GM23248 (cell line): ENCODE data around the gene LCN15. TPM values are rescaled to one million over a fixed set of nuclear protein-coding genes. Genes with fewer than 3 reads are reported as not detected.

Experiments used
- DNase-seq: peaks from one replicate; pipeline ENCODE4 v3.0.0-alpha.2; 2015
- H2AFZ ChIP-seq: fragments of 200-600 bp; sonication (generic); 2 replicates; pipeline ENCODE4 v1.6.1; 2016; ENCODE audit warnings: antibody characterized with exemption
- H3F3A ChIP-seq: fragments of 200-600 bp; sonication (generic); 2 replicates; pipeline ENCODE4 v1.6.1; 2016; ENCODE audit warnings: mild to moderate bottlenecking, antibody characterized with exemption, mixed run types; ENCODE audit not compliant: insufficient read depth
- H3K27ac ChIP-seq: fragments of 200-600 bp; sonication (generic); 2 replicates; pipeline ENCODE4 v1.5.1; 2016; ENCODE audit warnings: mild to moderate bottlenecking
- H3K27me3 ChIP-seq: fragments of 200-600 bp; sonication (generic); replicated peaks from 2 replicates; pipeline ENCODE4 v1.6.1; 2016; ENCODE audit warnings: mild to moderate bottlenecking; ENCODE audit not compliant: insufficient read depth
- H3K36me3 ChIP-seq: fragments of 200-600 bp; sonication (generic); 2 replicates; pipeline ENCODE4 v1.6.1; 2016; ENCODE audit warnings: low read depth, mild to moderate bottlenecking
- H3K4me1 ChIP-seq: fragments of 200-600 bp; sonication (generic); 2 replicates; pipeline ENCODE4 v1.6.1; 2016; ENCODE audit warnings: mild to moderate bottlenecking; ENCODE audit not compliant: insufficient read depth
- H3K4me2 ChIP-seq: fragments of 200-600 bp; sonication (generic); one replicate; pipeline ENCODE4 v1.6.1; 2016; ENCODE audit warnings: mild to moderate bottlenecking; ENCODE audit not compliant: unreplicated experiment
- H3K4me3 ChIP-seq: fragments of 200-600 bp; sonication (generic); 2 replicates; pipeline ENCODE4 v1.5.1; 2016; ENCODE audit warnings: mild to moderate bottlenecking
- H3K79me2 ChIP-seq: fragments of 200-600 bp; sonication (generic); 2 replicates; pipeline ENCODE4 v1.6.1; 2016; ENCODE audit warnings: mild to moderate bottlenecking; ENCODE audit not compliant: insufficient read depth
- H3K9ac ChIP-seq: fragments of 200-600 bp; sonication (generic); 2 replicates; pipeline ENCODE4 v1.6.1; 2016; ENCODE audit warnings: mild to moderate bottlenecking
- H3K9me2 ChIP-seq: fragments of 200-600 bp; sonication (generic); 2 replicates; pipeline ENCODE4 v1.6.1; 2016; ENCODE audit warnings: mixed run types, mild to moderate bottlenecking, moderate library complexity; ENCODE audit not compliant: insufficient read depth
- H3K9me3 ChIP-seq: fragments of 200-600 bp; sonication (generic); one replicate; pipeline ENCODE4 v1.6.1; 2017; ENCODE audit warnings: low read depth
- H4K20me1 ChIP-seq: fragments of 200-600 bp; sonication (generic); 2 replicates; pipeline ENCODE4 v1.6.0; 2016; ENCODE audit not compliant: insufficient read depth
- EZH2 ChIP-seq: fragments of 200-600 bp; sonication (generic); IDR thresholded peaks from 2 replicates; pipeline ENCODE4 v1.6.1; 2018; ENCODE audit warnings: antibody characterized with exemption, mild to moderate bottlenecking; ENCODE audit not compliant: insufficient read depth, poor library complexity, severe bottlenecking
- EZH2phosphoT487 ChIP-seq: fragments of 200-600 bp; sonication (generic); IDR thresholded peaks from 2 replicates; pipeline ENCODE4 v1.6.1; 2018; ENCODE audit warnings: antibody characterized with exemption, moderate library complexity, mild to moderate bottlenecking, low read depth; ENCODE audit not compliant: insufficient read depth
- WGBS, 2 experiments: methylation state at CpG; one replicate each; pipeline ENCODE4 v1.1.6; 2015 to 2017; ENCODE audit warnings: low lambda C conversion rate in 2 of 2, low coverage in 1 of 2; ENCODE audit errors: missing lambda C conversion rate in 2 of 2; 5-methylcytosine and 5-hydroxymethylcytosine counted together
- in situ Hi-C: fragments of 300-500 bp; cut with MboI; formaldehyde crosslinking; loops from 2 replicates; pipeline ENCODE4 v1.15.0; 2020
- polyA plus RNA-seq: library from polyadenylated mRNA; unstranded; fragments of >200 nt; fragmentation: Nextera tagmentation; extraction: Ambion mirVana; gene quantifications from 2 replicates; pipeline ENCODE4 v1.2.1, GENCODE V29; 2016
- total RNA-seq: library from RNA; depleted of rRNA; stranded (reverse); fragments of >200 nt; shearing (Covaris generic); gene quantifications from 2 replicates; pipeline ENCODE4 v1.2.3, GENCODE V29; 2014

LCN15 gene
- total and polyA plus RNA-seq, 2 experiments from 2014 or later = not detected

DNA sequence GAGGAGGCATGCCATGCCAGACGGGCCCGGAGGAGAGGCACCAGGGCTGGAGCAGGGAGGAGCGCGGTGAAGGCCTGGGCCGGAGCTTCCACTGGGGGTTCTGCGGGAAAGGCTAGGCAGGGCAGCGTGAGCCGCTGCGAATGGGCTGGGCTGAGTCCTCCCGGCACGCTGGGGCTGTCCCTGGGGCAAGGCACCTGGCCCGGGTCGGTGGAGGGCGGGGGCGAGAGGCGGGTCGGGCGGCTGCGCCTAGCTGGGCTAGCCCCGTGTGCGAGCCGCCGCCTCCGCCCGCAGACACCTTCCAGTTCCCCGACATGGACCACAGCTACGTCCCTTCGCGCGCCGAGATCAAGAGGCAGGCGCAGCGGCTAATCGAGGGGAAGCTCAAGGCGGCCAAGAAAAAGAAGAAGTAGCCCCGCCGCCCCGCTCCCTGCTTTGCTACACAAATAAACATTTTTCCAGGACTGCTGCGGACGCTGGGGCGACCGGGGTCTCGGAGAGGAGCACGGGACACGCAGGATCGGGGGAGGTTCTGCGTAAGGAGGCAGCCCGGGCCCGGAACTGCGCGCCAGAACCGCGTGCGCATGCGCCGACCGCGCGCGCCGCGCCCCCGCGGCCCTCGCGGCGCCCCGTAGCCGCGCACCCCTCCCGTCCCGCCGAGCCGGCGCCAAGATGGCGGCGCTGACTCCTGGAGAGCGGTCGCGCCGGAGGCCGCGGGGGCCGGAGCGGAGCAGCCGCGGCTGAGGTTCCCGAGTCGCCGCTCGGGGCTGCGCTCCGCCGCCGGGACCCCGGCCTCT, 43.2 kb upstream of the LCN15 start, which contains the start of gene RABL6:
RABL6 (plus strand) TSS at position 668 of the 794 bp plus-strand sequence. CDS start 249 bp downstream, outside the sequence.
- 0 out of 2 replicates have a peak, but pooled peaks cover under 1% of the 10 kb centered on the region for H3K27me3 ChIP-seq
- peaks cover 7% of the 10 kb centered on the region; the same call in 1 of the 2 replicates for H3F3A ChIP-seq
- H3K9me2 ChIP-seq = no peaks in the 10 kb centered on the region
- in situ Hi-C loops = no loop called here
- H3K27ac ChIP-seq = peak within 1 kb of the TSS; percentile 47
- TF ChIP-seq EZH2 = no peak
- no peak for TF ChIP-seq EZH2phosphoT487
- peak within 1 kb of the TSS; percentile 93 for H3K9ac ChIP-seq
- peaks cover 12% of the 10 kb centered on the region; the same call in 1 of the 2 replicates for H3K4me1 ChIP-seq
- no peaks in the 10 kb centered on the region for H3K9me3 ChIP-seq
- peak within 1 kb of the TSS; percentile 85 for H2AFZ ChIP-seq
- H3K36me3 ChIP-seq = 0 out of 2 replicates have a peak, but pooled peaks cover 7% of the 10 kb centered on the region
- H4K20me1 ChIP-seq = no peaks in the 10 kb centered on the region
- peak; percentile 89 for DNase-seq
- WGBS, 2 experiments = 1% methylated on average over 75 to 80 of the region's 96 CpGs
- peak within 1 kb of the TSS; percentile 87 for H3K4me3 ChIP-seq
- peaks cover 45% of the 10 kb centered on the region for H3K79me2 ChIP-seq
- H3K4me2 ChIP-seq = peak within 1 kb of the TSS; percentile 85

DNA sequence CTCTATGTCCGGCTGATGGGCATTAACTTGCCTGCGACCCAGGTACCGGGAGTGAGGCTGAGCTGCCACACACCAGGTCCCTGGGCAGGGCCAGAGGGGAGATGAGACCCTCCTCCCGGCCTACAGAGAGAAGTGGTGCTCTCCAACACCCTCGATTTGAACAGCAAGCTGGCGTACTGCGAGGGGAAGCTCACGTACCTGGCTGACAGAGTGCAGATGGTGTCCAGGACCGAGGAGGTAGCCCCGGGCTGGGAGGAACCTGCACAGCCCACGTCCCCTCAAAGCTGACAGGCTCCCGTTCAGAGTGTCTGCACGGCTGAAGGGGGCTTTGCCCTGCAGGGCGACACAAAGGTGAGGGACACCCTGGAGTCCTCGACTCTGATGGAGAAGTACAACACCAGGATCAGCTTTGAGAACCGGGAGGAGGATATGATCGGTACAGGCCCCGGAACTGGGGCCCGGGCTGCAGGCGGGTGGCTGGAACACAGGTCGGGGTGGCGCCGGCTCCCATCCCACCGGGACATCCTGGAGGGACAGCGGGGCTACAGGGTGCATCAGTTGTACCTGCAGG, 42.4 kb upstream of the LCN15 start:
- DNase-seq = no peak
- Histone ChIP-seq H3K79me2 (peaks cover 38% of the 10 kb centered on the region), H3K9ac (peak overlapping the region; percentile 93), H3K9me2 (no peaks in the 10 kb centered on the region), H3K36me3 (0 out of 2 replicates have a peak, but pooled peaks cover 7% of the 10 kb centered on the region), H3K27me3 (peaks cover 9% of the 10 kb centered on the region; the same call in 1 of the 2 replicates), H3K4me3 (peak overlapping the region; percentile 87), H3K4me2 (peak overlapping the region; percentile 71), H3K9me3 (no peaks in the 10 kb centered on the region), H3K27ac (no peak overlapping the region), H3K4me1 (peaks cover 12% of the 10 kb centered on the region; the same call in 1 of the 2 replicates), H3F3A (peaks cover 7% of the 10 kb centered on the region; the same call in 1 of the 2 replicates), H4K20me1 (no peaks in the 10 kb centered on the region), H2AFZ (peak overlapping the region; percentile 85)
- TF ChIP-seq EZH2 (no peak), EZH2phosphoT487 (no peak)
- in situ Hi-C loops = no loop called here
- 47 to 48% methylated on average over 24 to 25 of the region's 25 CpGs for WGBS, 2 experiments

DNA sequence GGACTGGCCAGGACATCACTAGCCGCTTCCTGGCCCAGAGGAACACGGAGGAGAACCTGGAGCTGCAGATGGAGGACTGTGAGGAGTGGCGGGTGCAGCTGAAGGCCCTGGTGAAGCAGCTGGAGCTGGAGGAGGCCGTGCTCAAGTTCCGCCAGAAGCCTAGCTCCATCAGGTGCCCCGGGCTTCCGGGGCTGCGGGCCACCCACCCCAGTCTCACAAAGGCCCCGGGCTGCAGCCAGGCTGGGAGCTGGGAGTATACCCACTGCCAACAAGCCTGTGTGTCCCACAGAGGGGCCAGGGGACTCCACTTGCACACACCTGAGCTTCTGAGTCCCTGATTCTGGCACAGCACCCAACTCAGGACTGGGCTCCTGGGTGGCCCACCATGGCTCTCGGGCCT, 41.7 kb upstream of the LCN15 start:
- Histone ChIP-seq H3K79me2 (peaks cover 31% of the 10 kb centered on the region), H2AFZ (no peak overlapping the region), H3F3A (peaks cover 11% of the 10 kb centered on the region; the same call in 1 of the 2 replicates), H3K4me2 (no peak overlapping the region), H3K27me3 (peaks cover 14% of the 10 kb centered on the region; the same call in 1 of the 2 replicates), H3K4me3 (no peak overlapping the region), H3K9ac (no peak overlapping the region), H3K4me1 (peaks cover 12% of the 10 kb centered on the region; the same call in 1 of the 2 replicates), H3K27ac (no peak overlapping the region), H4K20me1 (no peaks in the 10 kb centered on the region), H3K9me2 (no peaks in the 10 kb centered on the region), H3K9me3 (no peaks in the 10 kb centered on the region), H3K36me3 (0 out of 2 replicates have a peak, but pooled peaks cover 7% of the 10 kb centered on the region)
- no peak for TF ChIP-seq EZH2
- no peak for TF ChIP-seq EZH2phosphoT487
- WGBS, 2 experiments = 98 to 99% methylated on average over 10 of the region's 10 CpGs
- in situ Hi-C loops = no loop called here
- DNase-seq = no peak

DNA sequence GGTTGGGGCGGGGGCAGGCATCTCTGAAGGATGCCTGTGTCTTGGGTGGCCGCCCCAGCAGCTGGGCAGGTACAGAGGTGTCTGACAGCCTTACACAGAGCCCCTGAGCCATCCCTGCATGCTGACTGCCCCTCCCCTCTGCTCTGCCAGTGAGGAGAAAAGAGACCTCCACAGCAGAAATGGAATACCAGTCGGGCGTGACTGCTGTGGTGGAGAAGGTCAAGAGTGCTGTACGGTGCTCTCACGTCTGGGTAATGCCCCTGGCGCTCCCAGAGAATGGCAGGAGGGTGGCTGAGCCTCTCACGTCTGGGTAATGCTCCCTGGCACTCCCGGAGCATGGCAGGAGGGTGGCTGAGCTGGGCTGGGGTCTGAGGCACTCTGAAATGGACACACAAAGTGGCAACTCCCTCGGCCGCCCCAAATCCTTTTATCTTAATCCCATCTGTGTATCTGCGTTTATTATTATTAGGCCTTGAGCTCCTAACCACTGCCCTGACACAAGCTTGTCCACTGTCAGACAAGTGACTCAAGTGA, 41.0 kb upstream of the LCN15 start:
- Histone ChIP-seq H3K9ac (no peak overlapping the region), H3K27me3 (peaks cover 20% of the 10 kb centered on the region), H3F3A (peaks cover 11% of the 10 kb centered on the region; the same call in 1 of the 2 replicates), H3K79me2 (peaks cover 23% of the 10 kb centered on the region), H3K4me3 (no peak overlapping the region), H3K4me2 (no peak overlapping the region), H3K36me3 (no peaks in the 10 kb centered on the region), H3K9me2 (no peaks in the 10 kb centered on the region), H2AFZ (no peak overlapping the region), H3K9me3 (no peaks in the 10 kb centered on the region), H3K4me1 (peaks cover 14% of the 10 kb centered on the region; the same call in 1 of the 2 replicates), H4K20me1 (no peaks in the 10 kb centered on the region), H3K27ac (no peak overlapping the region)
- WGBS, 2 experiments = 96% methylated on average over 11 of the region's 12 CpGs
- TF ChIP-seq EZH2phosphoT487 = no peak
- no peak for TF ChIP-seq EZH2
- DNase-seq = no peak
- in situ Hi-C loops = no loop called here
